HepG2 (cell line): ENCODE results near the gene GSK3A. TPM values are rescaled to one million over a fixed set of nuclear protein-coding genes. Genes with fewer than 3 reads are reported as not detected.

ENCODE experiments used
- CENPT ChIP-seq: sonication (generic); formaldehyde crosslinking; IDR thresholded peaks from 2 replicates; pipeline ENCODE4 v1.8.0; 2022; ENCODE audit warnings: low read depth, mild to moderate bottlenecking, moderate library complexity, missing genetic modification reagents
- MZF1 ChIP-seq: sonication (generic); formaldehyde crosslinking; IDR thresholded peaks from 2 replicates; pipeline ENCODE4 v1.8.1; 2023; ENCODE audit warnings: mild to moderate bottlenecking, missing genetic modification reagents, borderline replicate concordance
- NAIF1 ChIP-seq: sonication (generic); formaldehyde crosslinking; IDR thresholded peaks from 2 replicates; pipeline ENCODE4 v1.5.0; 2020; ENCODE audit warnings: mild to moderate bottlenecking, missing genetic modification reagents, borderline replicate concordance
- NFE2 ChIP-seq: sonication (generic); formaldehyde crosslinking; IDR thresholded peaks from 2 replicates; pipeline ENCODE4 v1.4.0; 2020; ENCODE audit warnings: missing genetic modification reagents
- NONO ChIP-seq, 2 experiments: fragments of 450-650 bp in 1 of 2; sonication (generic) in 1 of 2; formaldehyde crosslinking in 1 of 2; IDR thresholded peaks in 1 of 2; conservative IDR thresholded peaks in 1 of 2; 2 replicates each; pipeline versions ENCODE4 v1.6.1 to v1.8.0; 2017 to 2022; ENCODE audit warnings: mild to moderate bottlenecking in 1 of 2, missing genetic modification reagents in 1 of 2, moderate library complexity in 1 of 2
- REL ChIP-seq: sonication (generic); formaldehyde crosslinking; conservative IDR thresholded peaks from 2 replicates; pipeline ENCODE4 v1.8.0; 2022; ENCODE audit warnings: mild to moderate bottlenecking, missing genetic modification reagents, moderate library complexity
- RXRB ChIP-seq: IDR thresholded peaks from 2 replicates; pipeline ENCODE4 v1.6.1; 2016; ENCODE audit warnings: borderline replicate concordance, missing genetic modification reagents, missing compliant biosample characterization
- SMC3 ChIP-seq: IDR thresholded peaks from 2 replicates; pipeline ENCODE4 v1.6.1; 2011; ENCODE audit warnings: low read length, improper control_type of control experiment
- STAT5B ChIP-seq: sonication (generic); formaldehyde crosslinking; IDR thresholded peaks from 2 replicates; pipeline ENCODE4 v1.4.0; 2020; ENCODE audit warnings: missing genetic modification reagents
- TERF1 ChIP-seq: sonication (generic); formaldehyde crosslinking; IDR thresholded peaks from 2 replicates; pipeline ENCODE4 v1.8.0; 2022; ENCODE audit warnings: mild to moderate bottlenecking, missing genetic modification reagents, moderate library complexity
- TFDP1 ChIP-seq: IDR thresholded peaks from 2 replicates; pipeline ENCODE4 v1.6.1; 2016; ENCODE audit warnings: missing compliant biosample characterization, missing genetic modification reagents, borderline replicate concordance
- TIGD3 ChIP-seq: sonication (generic); formaldehyde crosslinking; IDR thresholded peaks from 2 replicates; pipeline ENCODE4 v1.5.1; 2020; ENCODE audit warnings: mild to moderate bottlenecking, missing genetic modification reagents, borderline replicate concordance
- ZNF263 ChIP-seq: sonication (generic); formaldehyde crosslinking; IDR thresholded peaks from 2 replicates; pipeline ENCODE4 v1.4.0; 2020; ENCODE audit warnings: missing genetic modification reagents
- ZNF331 ChIP-seq: sonication (generic); formaldehyde crosslinking; IDR thresholded peaks from 2 replicates; pipeline ENCODE4 v1.4.0; 2020; ENCODE audit warnings: missing genetic modification reagents
- ZNF44 ChIP-seq: sonication (generic); formaldehyde crosslinking; IDR thresholded peaks from 2 replicates; pipeline ENCODE4 v1.5.1; 2020; ENCODE audit warnings: mild to moderate bottlenecking, missing genetic modification reagents
- ZNF605 ChIP-seq: sonication (generic); formaldehyde crosslinking; IDR thresholded peaks from 2 replicates; pipeline ENCODE4 v1.8.0; 2022; ENCODE audit warnings: mild to moderate bottlenecking, missing genetic modification reagents
- ZNF646 ChIP-seq: sonication (generic); formaldehyde crosslinking; IDR thresholded peaks from 2 replicates; pipeline ENCODE4 v1.9.0; 2021; ENCODE audit warnings: mild to moderate bottlenecking, missing genetic modification reagents
- ZNF670 ChIP-seq: sonication (generic); formaldehyde crosslinking; IDR thresholded peaks from 2 replicates; pipeline ENCODE4 v1.8.0; 2022; ENCODE audit warnings: mild to moderate bottlenecking, missing genetic modification reagents, borderline replicate concordance
- polyA plus RNA-seq, 8 experiments: library from polyadenylated mRNA; depleted of rRNA in 3 of 8; stranded (reverse) in 7 of 8; unstranded in 1 of 8; fragments of >200 nt; fragmentation: Illumina TruSeq in 4 of 8; extraction: Trizol in 4 of 8; gene quantifications; 2 replicates each; pipeline versions ENCODE4 v1.2.1 to v1.2.3, GENCODE V29; 2011 to 2016; ENCODE audit warnings: low read depth in 4 of 8, missing spikeins in 1 of 8, mixed read lengths in 1 of 8; ENCODE audit not compliant: insufficient read depth in 1 of 8
- total RNA-seq, 5 experiments: library from RNA; depleted of rRNA; stranded (reverse); fragments of >200 nt; fragmentation: Illumina TruSeq; extraction: Trizol; gene quantifications; 2 replicates each; pipeline ENCODE4 v1.2.3, GENCODE V29; 2016; ENCODE audit warnings: low read depth in 1 of 5

GSK3A gene
- total and polyA plus RNA-seq, 2 of the 13 experiments (the other 11 are each of a cell fraction or from before 2014, with no cell fraction given): 16.9 to 52.5 TPM

GRCh38 chr19:42244347-42245220 is 2.2 kb upstream of the GSK3A start (continued):
- TF ChIP-seq ZNF605 (CRISPR knock-in tag): peak; percentile 62
- no peak for TF ChIP-seq MZF1
- TF ChIP-seq NFE2 (CRISPR knock-in tag): no peak
- no peak for TF ChIP-seq CENPT (CRISPR knock-in tag)
- TF ChIP-seq NONO (IDR thresholded peaks at IDR 0.05): no peak
- TF ChIP-seq NONO (CRISPR knock-in tag; conservative IDR thresholded peaks at IDR 0.05): no peak; the same call in 1 of the 2 replicates
- peak; percentile 29; the same call in 1 of the 2 replicates for TF ChIP-seq RXRB (CRISPR knock-in tag)
- no peak for TF ChIP-seq REL (CRISPR knock-in tag)
- TF ChIP-seq NAIF1 (CRISPR knock-in tag): no peak
- no peak for TF ChIP-seq ZNF646 (CRISPR knock-in tag)
- TF ChIP-seq TERF1: no peak
- TF ChIP-seq ZNF331 (CRISPR knock-in tag): no peak
- TF ChIP-seq ZNF670 (CRISPR knock-in tag): no peak
- TF ChIP-seq TFDP1 (CRISPR knock-in tag): peak; percentile 58; the same call in 1 of the 2 replicates
- TF ChIP-seq TIGD3 (CRISPR knock-in tag): no peak
- TF ChIP-seq ZNF263 (CRISPR knock-in tag): no peak
- no peak for TF ChIP-seq STAT5B (CRISPR knock-in tag)
- TF ChIP-seq SMC3: peak; percentile 8; the same call in 1 of the 2 replicates
- no peak; the same call in 1 of the 2 replicates for TF ChIP-seq ZNF44 (CRISPR knock-in tag)
